ENCODE results near the gene BMS1. TPM values are rescaled to one million over a fixed set of nuclear protein-coding genes. Genes with fewer than 3 reads are reported as not detected.

Gene BMS1
- total RNA-seq, 2 experiments from 2014 or later = 21.4 to 21.6 TPM

GRCh38 chr10:42880255-42880620 lies 97.6 kb downstream of the BMS1 start:
- Mint-ChIP-seq H3K4me3 (no peak overlapping the region), H3K36me3 (ENCODE audit: low read depth) (no peaks in the 10 kb centered on the region), H3K27me3 (ENCODE audit: low read depth) (no peaks in the 10 kb centered on the region), H3K4me1 (ENCODE audit: low read depth) (no peaks in the 10 kb centered on the region), H3K27ac (no peak overlapping the region), H3K9me3 (peaks cover 9% of the 10 kb centered on the region)
- intact Hi-C loops (cut with micrococcal nuclease) = no loop called here
- DNase-seq = no peak
- CTCF ChIA-PET = no interaction called here

GRCh38 chr10:42882597-42882996 lies 100.0 kb downstream of the BMS1 start:
- no peak overlapping the region for H3K4me3 Mint-ChIP-seq
- CTCF ChIA-PET = no interaction called here
- H3K27ac Mint-ChIP-seq = no peak overlapping the region
- H3K36me3 Mint-ChIP-seq (ENCODE audit: low read depth) = no peaks in the 10 kb centered on the region
- peaks cover 9% of the 10 kb centered on the region for H3K9me3 Mint-ChIP-seq
- intact Hi-C loops (cut with micrococcal nuclease) = no loop called here
- no peaks in the 10 kb centered on the region for H3K27me3 Mint-ChIP-seq (ENCODE audit: low read depth)
- no peaks in the 10 kb centered on the region for H3K4me1 Mint-ChIP-seq (ENCODE audit: low read depth)
- no peak for DNase-seq

Other genes with a start within 250 kb of the BMS1 start
- gene ZNF33B, start 144.2 kb upstream of the BMS1 start, total RNA-seq = 10 to 100 TPM; 10.4 to 14.8 TPM

All from activated naive CD4-positive, alpha-beta T cell treated with anti-CD3 and anti-CD28 coated beads for 36 hours (primary cell).